HL-60/S4 treated with phorbol 12-myristate 13-acetate at 8.2 ng/mL for 4 days and 3 days (cell line): ENCODE data around the gene GTPBP10.
"Not testable (repeated sequence)": the region's sequence is repeated elsewhere in the genome, so short reads cannot be mapped to it uniquely, and the experiment has no call there.

Experiments
- in situ Hi-C: fragments of 300-500 bp; cut with MboI; formaldehyde crosslinking; loops from 2 replicates; pipeline ENCODE4 v1.15.0; 2022; ENCODE audit warnings: low sequenced_read_pairs

Gene GTPBP10

GRCh38 chr7:90346336-90347125 is at the start of gene GTPBP10:
GTPBP10 (plus strand) TSS chr7:90346716; CDS start chr7:90346742, 26 bp downstream.
- in situ Hi-C loops = no loop called here

GRCh38 chr7:90298145-90299038 is 48.1 kb upstream of the GTPBP10 start:
- in situ Hi-C loops = no loop called here

GRCh38 chr7:90303241-90303640 is 43.3 kb upstream of the GTPBP10 start:
- in situ Hi-C loops = no loop called here

DNA sequence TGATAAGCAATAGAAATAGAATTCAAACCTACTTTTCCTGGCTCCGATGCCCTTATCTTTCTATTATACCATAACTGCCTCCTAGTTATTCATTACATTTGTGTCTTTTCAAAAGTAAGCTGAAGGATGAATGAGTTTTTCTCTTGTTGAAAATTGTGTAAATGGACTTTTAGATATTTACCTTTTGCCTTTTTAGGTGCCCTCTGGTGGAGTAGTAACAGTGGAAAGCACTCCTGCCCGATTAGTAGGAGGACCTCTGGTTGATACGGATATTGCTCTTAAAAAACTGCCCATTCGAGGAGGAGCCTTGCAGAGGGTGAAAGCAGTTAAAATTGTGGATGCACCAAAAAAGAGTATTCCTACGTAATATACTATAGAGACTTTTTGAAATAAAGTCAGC is 36.6 kb upstream of the GTPBP10 start:
- in situ Hi-C loops = no loop called here

- in situ Hi-C loops = no loop called here
These were observed 35.3 kb upstream of the GTPBP10 start for GRCh38 chr7:90311175-90311574.

GRCh38 chr7:90312745-90313144 is 33.8 kb upstream of the GTPBP10 start:
- in situ Hi-C loops = no loop called here

GRCh38 chr7:90313907-90314306 is 32.6 kb upstream of the GTPBP10 start:
- in situ Hi-C loops = no loop called here

DNA sequence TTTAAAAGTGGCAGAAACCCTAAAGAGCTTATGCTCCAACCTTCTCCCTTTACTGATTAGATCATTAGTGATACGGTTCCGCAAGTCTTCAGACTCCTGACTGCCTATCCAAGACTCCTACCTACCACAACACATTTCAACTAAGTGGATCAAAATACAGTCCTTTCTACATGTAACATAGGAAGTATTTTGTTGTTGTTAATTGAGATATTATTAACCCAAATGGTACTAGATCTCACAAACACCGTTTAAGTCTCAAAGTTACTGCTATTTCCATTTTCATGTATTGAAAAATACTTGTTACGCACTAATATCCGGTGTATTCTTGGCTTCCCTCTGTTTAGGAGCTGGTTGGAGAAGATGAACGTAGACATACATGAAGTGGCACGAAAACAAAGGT is 26.5 kb upstream of the GTPBP10 start:
- in situ Hi-C loops = no loop called here

DNA sequence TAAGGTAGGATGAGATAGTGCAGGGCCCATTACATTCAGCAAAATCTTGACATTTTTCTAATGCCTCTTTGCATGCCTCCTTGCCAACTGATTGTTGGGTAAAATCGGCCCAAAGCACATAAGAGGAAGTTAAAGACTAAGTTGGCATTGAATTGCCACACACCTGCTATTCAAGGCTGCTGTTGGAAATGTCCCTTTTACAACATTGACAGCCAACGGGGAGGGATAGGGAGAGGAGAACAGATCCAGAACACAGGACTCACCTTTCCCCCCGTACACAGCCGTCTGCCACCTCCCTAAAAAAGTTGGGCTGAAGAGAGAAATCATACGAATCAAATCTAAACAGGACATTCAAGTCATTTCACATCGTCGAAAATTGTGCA is 26.1 kb upstream of the GTPBP10 start:
- in situ Hi-C loops = no loop called here

GRCh38 chr7:90320801-90321494 is 25.6 kb upstream of the GTPBP10 start, which contains the start of gene FAM237B:
FAM237B (minus strand) TSS chr7:90321304; CDS start chr7:90319748, 1,556 bp downstream.
- in situ Hi-C loops = no loop called here

GRCh38 chr7:90322837-90323236 is 23.7 kb upstream of the GTPBP10 start:
- in situ Hi-C loops = no loop called here

GRCh38 chr7:90326500-90326899 is 20.0 kb upstream of the GTPBP10 start:
- in situ Hi-C loops = no loop called here

- in situ Hi-C loops = no loop called here
These were observed 12.2 kb upstream of the GTPBP10 start for GRCh38 chr7:90334193-90334843.

DNA sequence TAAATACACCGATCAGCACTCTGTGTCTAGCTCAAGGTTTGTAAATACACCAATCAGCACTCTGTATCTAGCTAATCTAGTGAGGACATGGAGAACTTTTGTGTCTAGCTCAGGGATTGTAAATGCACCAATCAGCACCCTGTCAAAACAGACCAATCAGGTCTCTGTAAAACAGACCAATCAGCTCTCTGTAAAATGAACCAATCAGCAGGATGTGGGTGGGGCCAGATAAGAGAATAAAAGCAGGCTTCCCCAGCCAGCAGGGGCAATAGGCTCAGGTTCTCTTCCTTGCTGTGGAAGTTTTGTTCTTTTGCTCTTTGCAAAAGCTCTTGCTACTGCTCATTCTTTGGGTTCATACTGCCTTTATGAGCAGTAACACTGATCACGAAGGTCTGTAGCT is 11.6 kb upstream of the GTPBP10 start:
- in situ Hi-C loops = not testable (repeated sequence)

DNA sequence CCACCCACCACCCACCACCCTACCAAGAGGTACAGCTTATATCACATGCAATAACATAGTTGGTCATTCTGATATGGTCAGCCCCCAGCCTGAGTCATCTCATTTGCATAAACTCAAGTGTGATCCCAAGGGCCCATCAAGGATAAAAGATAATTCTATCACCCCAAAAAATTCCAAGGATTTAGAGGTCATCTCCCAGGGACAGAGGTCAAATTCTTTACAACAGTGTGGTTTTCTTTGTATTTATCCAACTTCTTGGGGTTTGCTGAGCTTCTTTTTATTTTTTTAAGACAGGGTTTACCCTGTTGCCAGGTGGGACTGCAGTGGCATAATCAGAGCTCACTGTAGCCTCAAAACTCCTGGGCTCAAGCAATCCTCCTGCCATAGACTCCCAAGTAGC is 9.4 kb upstream of the GTPBP10 start:
- in situ Hi-C loops = no loop called here

GRCh38 chr7:90345016-90345415 is 1.5 kb upstream of the GTPBP10 start:
- in situ Hi-C loops = no loop called here

DNA sequence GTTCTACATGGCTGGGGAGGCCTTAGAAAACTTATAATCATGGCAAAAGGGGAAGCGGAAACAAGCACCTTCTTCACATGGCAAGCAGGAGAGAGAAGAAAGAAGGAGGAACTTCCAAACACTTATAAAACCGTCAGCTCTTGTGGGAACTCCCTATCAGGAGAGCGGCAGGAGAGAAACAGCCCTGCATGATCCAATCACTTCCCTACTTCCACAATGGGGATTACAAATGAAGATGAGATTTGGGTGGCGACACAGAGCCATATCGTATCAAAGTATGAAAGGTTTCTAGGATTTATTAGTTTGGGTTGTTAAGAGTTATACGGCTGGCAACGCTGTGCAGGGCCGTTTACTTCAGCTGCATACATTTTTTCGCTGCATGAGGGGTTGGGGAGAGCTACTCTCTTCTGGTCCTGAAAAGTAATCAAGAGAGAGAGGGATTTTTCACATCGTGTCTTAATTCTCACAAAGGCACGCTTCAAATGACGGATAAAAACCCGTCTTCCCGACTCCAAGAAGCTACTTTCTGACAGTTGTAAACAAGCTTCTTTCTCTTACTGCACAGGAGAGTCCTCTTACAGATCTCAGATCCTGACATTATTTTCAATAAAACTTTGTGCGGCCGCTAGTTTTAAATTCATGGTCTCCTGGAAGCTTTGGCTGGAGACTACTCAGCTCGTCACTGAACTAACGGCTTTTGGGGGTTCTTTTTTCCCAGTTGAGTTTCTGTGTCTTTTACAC is 751 bp upstream of the GTPBP10 start:
- in situ Hi-C loops = no loop called here

DNA sequence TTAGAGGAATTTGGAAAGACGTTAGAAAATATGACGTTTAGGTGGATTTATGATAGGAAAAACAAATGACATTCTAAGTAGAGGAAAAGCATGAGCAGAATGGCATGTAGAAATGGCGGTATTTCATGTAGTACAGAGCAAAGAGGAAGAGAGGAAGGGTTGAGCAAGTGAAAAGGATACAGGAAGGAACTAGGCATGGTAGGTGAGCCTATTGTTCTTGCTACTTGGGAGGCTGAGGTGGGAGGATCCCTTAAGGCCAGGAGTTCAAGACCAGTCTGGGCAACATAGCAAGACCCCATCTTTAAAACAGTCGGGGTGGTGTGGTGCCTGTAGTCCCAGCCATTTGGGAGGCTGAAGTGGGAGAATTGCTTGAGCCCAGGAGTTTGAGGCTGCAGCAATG is 1.2 kb downstream of the GTPBP10 start:
- in situ Hi-C loops = no loop called here

GRCh38 chr7:90349305-90349704 is 2.8 kb downstream of the GTPBP10 start:
- in situ Hi-C loops = no loop called here

DNA sequence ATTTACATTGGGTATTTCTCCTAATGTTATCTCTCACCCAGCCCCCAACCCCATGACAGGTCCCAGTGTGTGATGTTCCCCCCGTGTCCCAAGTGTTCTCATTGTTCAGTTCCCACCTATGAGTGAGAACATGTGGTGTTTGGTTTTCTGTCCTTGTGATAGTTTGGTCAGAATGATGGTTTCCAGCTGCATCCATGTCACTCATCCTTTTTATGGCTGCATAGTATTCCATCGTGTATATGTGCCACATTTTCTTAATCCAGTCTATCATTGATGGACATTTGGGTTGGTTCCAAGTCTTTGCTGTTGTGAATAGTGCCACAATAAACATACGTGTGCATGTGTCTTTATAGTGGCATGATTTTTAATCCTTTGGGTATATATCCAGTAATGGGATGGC is 3.5 kb downstream of the GTPBP10 start:
- in situ Hi-C loops = loop anchor here (10.0 kb wide), 1 partner anchor 55 kb away; the partner anchor contains the start of gene CLDN12
